H1 (cell line): ENCODE measurements around the gene RHBDD1. TPM values are rescaled to one million over a fixed set of nuclear protein-coding genes. Genes with fewer than 3 reads are reported as not detected.

Experiments used
- CHD1 ChIP-seq: IDR thresholded peaks from 2 replicates; pipeline ENCODE4 v1.6.1; 2012; ENCODE audit warnings: low read depth, low read length, improper control_type of control experiment
- polyA plus RNA-seq, 7 experiments: library from polyadenylated mRNA; depleted of rRNA in 3 of 7; stranded (reverse) in 5 of 7; unstranded in 2 of 7; fragments of >200 nt in 5 of 7; fragments of 200-250 nt in 2 of 7; gene quantifications; 1 replicate in 5 of 7; 2 replicates in 1 of 7; 4 replicates in 1 of 7; pipeline versions ENCODE4 v1.2.1 to v1.2.3, GENCODE V29; 2011 to 2013; ENCODE audit warnings: missing spikeins in 2 of 7, mixed read lengths in 2 of 7
- total RNA-seq: library from RNA; stranded (reverse); fragmentation: NEBNext Ultra II Directional; extraction: Animal tissue kit (Norgen Biotek cat#: 25700); gene quantifications from 2 replicates; pipeline ENCODE4 v1.2.1, GENCODE V29; 2021

The RHBDD1 gene
- total and polyA plus RNA-seq, 2 of the 8 experiments (the other 6 are each of a cell fraction or from before 2014, with no cell fraction given) = 10.5 to 23.1 TPM

DNA sequence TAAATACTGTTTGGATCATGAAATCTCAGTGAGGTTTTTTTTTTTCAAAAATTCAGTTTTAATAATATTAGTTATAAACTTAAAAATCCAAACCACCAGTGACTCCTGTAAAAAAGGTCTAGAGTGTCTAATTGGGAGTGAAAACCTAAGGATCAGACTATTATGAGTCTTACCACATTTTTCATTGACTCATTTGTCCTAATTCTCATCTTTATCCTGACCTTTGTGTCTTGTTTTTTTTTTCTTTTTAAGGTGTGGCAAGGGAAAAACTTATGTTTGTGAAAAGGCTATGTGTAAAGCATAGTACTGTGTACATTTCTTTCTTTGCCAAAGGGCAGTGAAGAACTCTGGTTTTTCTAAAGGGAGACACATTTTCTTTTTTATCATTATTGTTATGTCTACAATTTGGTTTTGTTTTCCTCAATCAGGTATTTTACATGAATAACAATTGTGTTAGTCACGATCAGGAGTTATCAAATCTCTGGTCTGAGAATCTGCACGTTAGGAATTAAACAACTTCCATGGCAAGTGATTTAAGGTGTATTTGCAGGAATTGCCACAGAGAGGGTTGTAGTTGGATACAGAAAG lies 52.6 kb downstream of the RHBDD1 start (continued):
- no peak for TF ChIP-seq CHD1
